GM19463 (cell line): ENCODE measurements around the gene ALB.

Experiments used
- ATAC-seq: cut with Tn5 transposase; IDR thresholded peaks from one replicate; pipeline ENCODE4 v1.9.1; 2021; ENCODE audit warnings: mild to moderate bottlenecking, moderate library complexity; ENCODE audit not compliant: unreplicated experiment

ALB gene

DNA sequence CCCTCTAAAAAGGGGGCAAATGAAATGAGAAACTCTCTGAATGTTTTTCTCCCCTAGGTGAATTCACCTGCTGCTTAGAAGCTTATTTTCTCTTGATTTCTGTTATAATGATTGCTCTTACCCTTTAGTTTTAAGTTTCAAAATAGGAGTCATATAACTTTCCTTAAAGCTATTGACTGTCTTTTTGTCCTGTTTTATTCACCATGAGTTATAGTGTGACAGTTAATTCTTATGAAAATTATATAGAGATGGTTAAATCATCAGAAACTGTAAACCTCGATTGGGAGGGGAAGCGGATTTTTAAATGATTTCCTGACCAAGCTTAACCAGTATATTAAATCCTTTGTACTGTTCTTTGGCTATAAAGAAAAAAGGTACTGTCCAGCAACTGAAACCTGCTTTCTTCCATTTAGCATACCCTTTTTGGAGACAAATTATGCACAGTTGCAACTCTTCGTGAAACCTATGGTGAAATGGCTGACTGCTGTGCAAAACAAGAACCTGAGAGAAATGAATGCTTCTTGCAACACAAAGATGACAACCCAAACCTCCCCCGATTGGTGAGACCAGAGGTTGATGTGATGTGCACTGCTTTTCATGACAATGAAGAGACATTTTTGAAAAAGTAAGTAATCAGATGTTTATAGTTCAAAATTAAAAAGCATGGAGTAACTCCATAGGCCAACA lies 4.2 kb downstream of the ALB start:
- ATAC-seq = no peak

DNA sequence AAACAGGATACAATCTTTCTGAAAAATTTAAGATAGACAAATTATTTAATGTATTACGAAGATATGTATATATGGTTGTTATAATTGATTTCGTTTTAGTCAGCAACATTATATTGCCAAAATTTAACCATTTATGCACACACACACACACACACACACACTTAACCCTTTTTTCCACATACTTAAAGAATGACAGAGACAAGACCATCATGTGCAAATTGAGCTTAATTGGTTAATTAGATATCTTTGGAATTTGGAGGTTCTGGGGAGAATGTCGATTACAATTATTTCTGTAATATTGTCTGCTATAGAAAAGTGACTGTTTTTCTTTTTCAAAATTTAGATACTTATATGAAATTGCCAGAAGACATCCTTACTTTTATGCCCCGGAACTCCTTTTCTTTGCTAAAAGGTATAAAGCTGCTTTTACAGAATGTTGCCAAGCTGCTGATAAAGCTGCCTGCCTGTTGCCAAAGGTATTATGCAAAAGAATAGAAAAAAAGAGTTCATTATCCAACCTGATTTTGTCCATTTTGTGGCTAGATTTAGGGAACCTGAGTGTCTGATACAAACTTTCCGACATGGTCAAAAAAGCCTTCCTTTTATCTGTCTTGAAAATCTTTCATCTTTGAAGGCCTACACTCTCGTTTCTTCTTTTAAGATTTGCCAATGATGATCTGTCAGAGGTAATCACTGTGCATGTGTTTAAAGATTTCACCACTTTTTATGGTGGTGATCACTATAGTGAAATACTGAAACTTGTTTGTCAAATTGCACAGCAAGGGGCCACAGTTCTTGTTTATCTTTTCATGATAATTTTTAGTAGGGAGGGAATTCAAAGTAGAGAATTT lies 5.2 kb downstream of the ALB start:
- no peak for ATAC-seq

DNA sequence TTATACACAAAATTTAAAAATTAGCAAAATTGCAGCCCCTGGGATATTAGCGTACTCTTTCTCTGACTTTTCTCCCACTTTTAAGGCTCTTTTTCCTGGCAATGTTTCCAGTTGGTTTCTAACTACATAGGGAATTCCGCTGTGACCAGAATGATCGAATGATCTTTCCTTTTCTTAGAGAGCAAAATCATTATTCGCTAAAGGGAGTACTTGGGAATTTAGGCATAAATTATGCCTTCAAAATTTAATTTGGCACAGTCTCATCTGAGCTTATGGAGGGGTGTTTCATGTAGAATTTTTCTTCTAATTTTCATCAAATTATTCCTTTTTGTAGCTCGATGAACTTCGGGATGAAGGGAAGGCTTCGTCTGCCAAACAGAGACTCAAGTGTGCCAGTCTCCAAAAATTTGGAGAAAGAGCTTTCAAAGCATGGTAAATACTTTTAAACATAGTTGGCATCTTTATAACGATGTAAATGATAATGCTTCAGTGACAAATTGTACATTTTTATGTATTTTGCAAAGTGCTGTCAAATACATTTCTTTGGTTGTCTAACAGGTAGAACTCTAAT lies 6.0 kb downstream of the ALB start:
- ATAC-seq = no peak

DNA sequence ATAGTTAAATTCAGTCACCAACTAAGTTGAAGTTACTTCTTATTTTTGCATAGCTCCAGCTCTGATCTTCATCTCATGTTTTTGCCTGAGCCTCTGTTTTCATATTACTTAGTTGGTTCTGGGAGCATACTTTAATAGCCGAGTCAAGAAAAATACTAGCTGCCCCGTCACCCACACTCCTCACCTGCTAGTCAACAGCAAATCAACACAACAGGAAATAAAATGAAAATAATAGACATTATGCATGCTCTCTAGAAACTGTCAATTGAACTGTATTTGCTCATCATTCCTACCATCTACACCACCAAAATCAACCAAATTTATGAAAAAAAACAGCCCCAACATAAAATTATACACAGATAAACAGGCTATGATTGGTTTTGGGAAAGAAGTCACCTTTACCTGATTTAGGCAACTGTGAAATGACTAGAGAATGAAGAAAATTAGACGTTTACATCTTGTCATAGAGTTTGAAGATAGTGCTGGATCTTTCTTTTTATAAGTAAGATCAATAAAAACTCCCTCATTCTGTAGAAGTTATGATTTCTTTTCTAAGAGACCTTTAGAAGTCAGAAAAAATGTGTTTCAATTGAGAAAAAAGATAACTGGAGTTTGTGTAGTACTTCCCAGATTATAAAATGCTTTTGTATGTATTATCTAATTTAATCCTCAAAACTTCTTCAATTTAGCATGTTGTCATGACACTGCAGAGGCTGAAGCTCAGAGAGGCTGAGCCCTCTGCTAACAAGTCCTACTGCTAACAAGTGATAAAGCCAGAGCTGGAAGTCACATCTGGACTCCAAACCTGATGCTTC lies 7.0 kb downstream of the ALB start:
- ATAC-seq = no peak

DNA sequence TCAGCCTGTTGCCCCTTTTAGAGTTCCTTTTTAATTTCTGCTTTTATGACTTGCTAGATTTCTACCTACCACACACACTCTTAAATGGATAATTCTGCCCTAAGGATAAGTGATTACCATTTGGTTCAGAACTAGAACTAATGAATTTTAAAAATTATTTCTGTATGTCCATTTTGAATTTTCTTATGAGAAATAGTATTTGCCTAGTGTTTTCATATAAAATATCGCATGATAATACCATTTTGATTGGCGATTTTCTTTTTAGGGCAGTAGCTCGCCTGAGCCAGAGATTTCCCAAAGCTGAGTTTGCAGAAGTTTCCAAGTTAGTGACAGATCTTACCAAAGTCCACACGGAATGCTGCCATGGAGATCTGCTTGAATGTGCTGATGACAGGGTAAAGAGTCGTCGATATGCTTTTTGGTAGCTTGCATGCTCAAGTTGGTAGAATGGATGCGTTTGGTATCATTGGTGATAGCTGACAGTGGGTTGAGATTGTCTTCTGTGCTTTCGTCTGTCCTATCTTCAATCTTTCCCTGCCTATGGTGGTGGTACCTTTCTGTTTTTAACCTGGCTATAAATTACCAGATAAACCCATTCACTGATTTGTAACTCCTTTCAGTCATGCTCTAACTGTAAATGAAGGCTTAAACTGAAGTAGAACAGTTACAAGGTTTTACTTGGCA lies 7.8 kb downstream of the ALB start:
- no peak for ATAC-seq

DNA sequence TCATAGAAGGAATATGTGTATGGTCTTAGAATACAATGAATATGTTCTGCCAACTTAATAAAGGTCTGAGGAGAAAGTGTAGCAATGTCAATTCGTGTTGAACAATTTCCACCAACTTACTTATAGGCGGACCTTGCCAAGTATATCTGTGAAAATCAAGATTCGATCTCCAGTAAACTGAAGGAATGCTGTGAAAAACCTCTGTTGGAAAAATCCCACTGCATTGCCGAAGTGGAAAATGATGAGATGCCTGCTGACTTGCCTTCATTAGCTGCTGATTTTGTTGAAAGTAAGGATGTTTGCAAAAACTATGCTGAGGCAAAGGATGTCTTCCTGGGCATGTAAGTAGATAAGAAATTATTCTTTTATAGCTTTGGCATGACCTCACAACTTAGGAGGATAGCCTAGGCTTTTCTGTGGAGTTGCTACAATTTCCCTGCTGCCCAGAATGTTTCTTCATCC lies 9.2 kb downstream of the ALB start:
- ATAC-seq = no peak

DNA sequence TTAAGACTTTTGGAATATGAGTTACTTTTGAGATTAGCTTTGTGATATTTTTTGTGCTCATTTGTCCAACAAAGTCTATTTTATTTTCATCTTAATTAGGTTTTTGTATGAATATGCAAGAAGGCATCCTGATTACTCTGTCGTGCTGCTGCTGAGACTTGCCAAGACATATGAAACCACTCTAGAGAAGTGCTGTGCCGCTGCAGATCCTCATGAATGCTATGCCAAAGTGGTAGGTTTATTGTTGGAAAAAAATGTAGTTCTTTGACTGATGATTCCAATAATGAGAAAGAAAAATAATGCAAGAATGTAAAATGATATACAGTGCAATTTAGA lies 10.8 kb downstream of the ALB start:
- no peak for ATAC-seq

DNA sequence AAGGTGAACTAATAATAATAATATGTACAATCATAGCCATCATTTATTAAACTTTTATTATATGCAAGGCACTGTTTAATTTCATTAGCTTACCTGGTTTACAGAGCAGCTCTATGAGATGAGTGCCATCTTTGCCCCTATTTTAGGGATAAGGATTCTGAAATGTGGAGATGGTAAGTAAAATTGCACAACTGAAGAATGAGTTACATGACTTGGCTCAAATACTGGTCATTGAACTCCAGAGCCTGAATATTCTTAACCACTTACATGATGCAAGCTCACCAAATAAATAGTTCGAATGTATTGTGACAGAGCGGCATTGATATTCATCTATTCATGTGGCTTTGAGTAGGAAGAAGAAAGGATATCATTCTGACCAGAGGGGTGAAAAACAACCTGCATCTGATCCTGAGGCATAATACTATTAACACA lies 11.7 kb downstream of the ALB start:
- ATAC-seq = no peak

DNA sequence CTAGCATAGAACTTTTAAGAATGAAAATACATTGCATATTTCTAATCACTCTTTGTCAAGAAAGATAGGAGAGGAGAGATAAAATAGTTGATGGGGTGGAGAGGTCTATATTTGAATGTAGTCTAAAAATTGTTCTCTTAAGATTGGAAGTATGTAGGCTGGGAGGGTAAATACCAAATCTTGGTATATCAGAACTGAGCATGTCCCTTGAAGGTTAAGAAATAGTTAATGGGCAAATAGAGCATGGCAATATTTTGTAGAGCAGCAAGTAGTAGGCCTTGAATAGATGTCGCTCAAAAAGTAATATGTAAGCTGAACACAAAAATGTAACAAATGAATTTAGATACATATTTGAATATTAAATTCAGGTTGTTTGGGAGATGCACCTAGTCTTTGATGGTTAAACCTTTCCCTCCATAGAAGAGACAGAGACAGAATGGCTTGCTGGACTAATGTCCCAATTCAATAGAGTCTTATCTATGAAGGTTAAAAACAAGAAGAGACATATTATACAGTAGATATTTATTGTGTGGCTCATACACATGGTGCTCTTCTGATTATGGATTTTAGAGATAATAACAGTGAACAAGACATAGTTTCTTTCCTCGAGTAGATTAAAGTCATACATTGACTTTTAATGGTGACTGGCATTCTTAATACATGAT lies 12.5 kb downstream of the ALB start:
- no peak for ATAC-seq

DNA sequence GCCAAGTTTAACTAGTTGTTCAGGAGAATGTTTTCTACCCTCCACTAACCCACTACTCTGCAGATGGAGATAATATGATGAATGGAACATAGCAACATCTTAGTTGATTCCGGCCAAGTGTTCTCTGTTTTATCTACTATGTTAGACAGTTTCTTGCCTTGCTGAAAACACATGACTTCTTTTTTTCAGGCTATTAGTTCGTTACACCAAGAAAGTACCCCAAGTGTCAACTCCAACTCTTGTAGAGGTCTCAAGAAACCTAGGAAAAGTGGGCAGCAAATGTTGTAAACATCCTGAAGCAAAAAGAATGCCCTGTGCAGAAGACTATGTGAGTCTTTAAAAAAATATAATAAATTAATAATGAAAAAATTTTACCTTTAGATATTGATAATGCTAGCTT lies 13.3 kb downstream of the ALB start:
- ATAC-seq = no peak

DNA sequence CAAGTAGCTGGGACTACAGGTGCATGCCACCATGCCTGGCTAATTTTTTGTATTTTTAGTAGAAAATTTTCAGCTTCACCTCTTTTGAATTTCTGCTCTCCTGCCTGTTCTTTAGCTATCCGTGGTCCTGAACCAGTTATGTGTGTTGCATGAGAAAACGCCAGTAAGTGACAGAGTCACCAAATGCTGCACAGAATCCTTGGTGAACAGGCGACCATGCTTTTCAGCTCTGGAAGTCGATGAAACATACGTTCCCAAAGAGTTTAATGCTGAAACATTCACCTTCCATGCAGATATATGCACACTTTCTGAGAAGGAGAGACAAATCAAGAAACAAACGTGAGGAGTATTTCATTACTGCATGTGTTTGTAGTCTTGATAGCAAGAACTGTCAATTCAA lies 13.9 kb downstream of the ALB start:
- ATAC-seq = no peak

DNA sequence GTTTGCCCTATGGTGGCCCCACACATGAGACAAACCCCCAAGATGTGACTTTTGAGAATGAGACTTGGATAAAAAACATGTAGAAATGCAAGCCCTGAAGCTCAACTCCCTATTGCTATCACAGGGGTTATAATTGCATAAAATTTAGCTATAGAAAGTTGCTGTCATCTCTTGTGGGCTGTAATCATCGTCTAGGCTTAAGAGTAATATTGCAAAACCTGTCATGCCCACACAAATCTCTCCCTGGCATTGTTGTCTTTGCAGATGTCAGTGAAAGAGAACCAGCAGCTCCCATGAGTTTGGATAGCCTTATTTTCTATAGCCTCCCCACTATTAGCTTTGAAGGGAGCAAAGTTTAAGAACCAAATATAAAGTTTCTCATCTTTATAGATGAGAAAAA lies 14.6 kb downstream of the ALB start:
- no peak for ATAC-seq

DNA sequence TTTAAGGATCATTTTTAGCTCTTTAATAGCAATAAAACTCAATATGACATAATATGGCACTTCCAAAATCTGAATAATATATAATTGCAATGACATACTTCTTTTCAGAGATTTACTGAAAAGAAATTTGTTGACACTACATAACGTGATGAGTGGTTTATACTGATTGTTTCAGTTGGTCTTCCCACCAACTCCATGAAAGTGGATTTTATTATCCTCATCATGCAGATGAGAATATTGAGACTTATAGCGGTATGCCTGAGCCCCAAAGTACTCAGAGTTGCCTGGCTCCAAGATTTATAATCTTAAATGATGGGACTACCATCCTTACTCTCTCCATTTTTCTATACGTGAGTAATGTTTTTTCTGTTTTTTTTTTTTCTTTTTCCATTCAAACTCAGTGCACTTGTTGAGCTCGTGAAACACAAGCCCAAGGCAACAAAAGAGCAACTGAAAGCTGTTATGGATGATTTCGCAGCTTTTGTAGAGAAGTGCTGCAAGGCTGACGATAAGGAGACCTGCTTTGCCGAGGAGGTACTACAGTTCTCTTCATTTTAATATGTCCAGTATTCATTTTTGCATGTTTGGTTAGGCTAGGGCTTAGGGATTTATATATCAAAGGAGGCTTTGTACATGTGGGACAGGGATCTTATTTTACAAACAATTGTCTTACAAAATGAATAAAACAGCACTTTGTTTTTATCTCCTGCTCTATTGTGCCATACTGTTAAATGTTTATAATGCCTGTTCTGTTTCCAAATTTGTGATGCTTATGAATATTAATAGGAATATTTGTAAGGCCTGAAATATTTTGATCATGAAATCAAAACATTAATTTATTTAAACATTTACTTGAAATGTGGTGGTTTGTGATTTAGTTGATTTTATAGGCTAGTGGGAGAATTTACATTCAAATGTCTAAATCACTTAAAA lies 15.3 kb downstream of the ALB start:
- no peak for ATAC-seq

DNA sequence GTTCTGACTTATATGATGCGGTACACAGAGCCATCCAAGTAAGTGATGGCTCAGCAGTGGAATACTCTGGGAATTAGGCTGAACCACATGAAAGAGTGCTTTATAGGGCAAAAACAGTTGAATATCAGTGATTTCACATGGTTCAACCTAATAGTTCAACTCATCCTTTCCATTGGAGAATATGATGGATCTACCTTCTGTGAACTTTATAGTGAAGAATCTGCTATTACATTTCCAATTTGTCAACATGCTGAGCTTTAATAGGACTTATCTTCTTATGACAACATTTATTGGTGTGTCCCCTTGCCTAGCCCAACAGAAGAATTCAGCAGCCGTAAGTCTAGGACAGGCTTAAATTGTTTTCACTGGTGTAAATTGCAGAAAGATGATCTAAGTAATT lies 16.5 kb downstream of the ALB start:
- ATAC-seq = no peak

DNA sequence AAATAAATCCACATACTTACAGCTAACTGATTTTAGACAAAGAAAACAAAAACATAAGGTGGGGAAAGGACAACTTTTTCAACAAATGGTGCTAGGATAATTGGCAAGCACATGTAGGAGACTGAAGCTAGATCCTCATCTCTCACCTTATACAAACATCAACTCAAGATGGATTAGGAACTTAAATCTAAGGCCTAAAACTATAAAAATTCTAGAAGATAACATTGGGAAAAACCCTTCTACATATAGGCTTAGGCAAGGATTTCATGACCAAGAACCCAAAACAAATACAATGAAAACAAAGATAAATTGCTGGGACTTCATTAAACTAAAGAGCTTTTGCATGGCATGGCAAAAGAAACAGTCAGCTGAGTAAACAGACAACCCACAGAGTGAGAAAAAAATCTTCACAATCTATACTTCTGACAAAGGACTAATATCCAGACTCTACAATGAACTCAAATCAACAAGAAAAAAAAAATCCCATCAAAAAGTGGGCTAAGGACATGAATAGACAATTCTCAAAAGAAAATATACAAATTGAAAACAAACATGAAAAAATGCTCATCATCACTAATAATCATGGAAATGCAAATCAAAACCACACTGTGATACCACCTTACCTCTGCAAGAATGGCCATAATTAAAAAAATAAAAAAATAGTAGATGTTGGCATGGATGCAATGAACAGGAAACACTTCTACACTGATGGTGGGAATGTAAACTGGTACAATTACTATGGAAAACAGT lies 17.8 kb downstream of the ALB start:
- no peak for ATAC-seq

DNA sequence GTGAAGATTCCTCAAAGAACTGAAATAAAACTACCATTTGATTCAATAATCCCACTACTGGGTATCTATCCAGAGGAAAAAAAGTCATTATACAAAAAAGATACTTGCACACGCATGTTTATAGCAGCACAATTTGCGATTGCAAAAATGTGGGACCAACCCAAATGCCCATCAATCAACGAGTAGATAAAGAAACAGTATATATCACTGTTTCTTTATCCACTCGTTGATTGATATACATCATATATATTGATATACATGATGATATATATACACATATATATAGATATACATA lies 18.3 kb downstream of the ALB start:
- no peak for ATAC-seq

DNA sequence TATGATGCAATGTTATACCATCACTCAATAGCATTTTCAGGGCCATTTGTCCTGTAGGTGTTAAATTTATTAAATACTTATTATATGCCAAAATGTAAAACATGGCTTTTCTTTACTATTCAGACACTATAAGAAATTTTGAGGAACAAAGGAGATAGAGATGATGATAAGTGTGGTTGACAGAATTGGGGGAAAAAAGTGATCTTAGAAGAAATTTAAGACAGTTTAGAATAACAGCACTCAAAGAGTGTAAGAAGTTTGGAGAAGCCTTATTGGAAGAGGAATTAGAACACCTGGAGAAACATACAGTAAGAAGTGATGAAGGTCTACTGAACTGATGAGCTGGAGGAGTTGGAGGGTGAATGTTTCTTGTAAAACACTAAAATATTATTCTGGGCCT lies 19.1 kb downstream of the ALB start:
- ATAC-seq = no peak

DNA sequence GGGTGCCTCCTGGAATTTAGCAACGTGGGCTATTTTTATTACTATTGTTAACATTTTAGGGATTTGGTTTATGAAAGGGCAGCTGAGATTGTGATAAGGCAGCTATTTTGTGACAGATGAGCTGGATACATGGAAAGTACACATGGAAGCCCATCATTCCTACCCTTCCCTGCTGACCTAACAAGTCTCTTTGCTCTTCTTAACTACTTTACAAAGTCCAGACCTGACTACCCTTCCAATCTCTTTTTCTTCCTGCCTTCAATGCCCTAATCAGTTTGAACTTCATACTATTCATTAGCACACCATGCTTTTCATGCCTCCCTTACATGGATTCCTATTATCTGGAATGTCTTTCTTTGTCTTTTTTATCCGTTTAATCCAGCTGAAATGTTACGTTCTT lies 22.6 kb downstream of the ALB start:
- ATAC-seq = no peak

DNA sequence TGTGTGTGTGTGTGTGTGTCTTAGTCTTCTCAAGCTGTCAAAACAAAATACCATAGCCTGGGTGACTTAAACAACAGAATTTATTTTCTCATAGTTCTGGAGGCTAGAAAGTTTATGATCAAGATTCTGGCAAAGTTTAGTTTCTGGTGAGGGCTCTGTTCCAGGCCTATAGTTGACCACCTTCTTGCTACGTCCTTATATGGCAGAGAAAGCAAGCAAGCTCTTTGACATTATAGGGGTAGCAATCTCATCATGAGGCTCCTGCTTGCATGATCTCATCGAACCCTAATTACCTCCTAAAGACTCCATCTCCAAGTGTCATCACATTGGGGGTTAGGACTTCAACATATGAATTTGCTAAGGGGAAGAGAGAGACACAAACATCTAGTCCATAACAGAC lies 25.0 kb downstream of the ALB start:
- no peak for ATAC-seq
